HL-60 (cell line): Measurements from ENCODE around the gene CNNM3.
A peak's percentile ranks its signal among the peaks of the same experiment; 100 is the strongest.

Experiments
- DNase-seq, 2 experiments: peaks; one replicate each; pipeline ENCODE4 v3.0.0-alpha.2; 2010 to 2020; ENCODE audit warnings: low read depth in 1 of 2, low spot score in 1 of 2
- H3K27ac ChIP-seq: fragments of 250-450 bp; sonication (Bioruptor Pico); replicated peaks from 2 replicates; pipeline ENCODE4 v1.5.1; 2020; ENCODE audit warnings: mild to moderate bottlenecking, moderate library complexity
- H3K27me3 ChIP-seq: fragments of 250-450 bp; sonication (Bioruptor Pico); 2 replicates; pipeline ENCODE4 v1.5.1; 2021; ENCODE audit warnings: mild to moderate bottlenecking, moderate library complexity; ENCODE audit not compliant: insufficient read depth, poor library complexity, severe bottlenecking
- H3K4me3 ChIP-seq: replicated peaks from 2 replicates; pipeline ENCODE4 v1.5.1; 2011; ENCODE audit warnings: mild to moderate bottlenecking, control low read depth, low read length; ENCODE audit not compliant: insufficient read depth
- CTCF ChIP-seq: IDR thresholded peaks from one replicate; pipeline ENCODE4 v1.5.1; 2011; ENCODE audit warnings: low read length, control low read depth, inconsistent platforms; ENCODE audit not compliant: insufficient read depth
- GABPA ChIP-seq: IDR thresholded peaks from 2 replicates; pipeline ENCODE4 v1.6.1; 2012; ENCODE audit warnings: low read depth
- POLR2AphosphoS5 ChIP-seq: IDR thresholded peaks from 2 replicates; pipeline ENCODE4 v1.6.1; 2012; ENCODE audit warnings: low read depth
- REST ChIP-seq: IDR thresholded peaks from 2 replicates; pipeline ENCODE4 v1.6.1; 2012; ENCODE audit warnings: low read depth; ENCODE audit not compliant: insufficient replicate concordance
- SPI1 ChIP-seq: IDR thresholded peaks from 2 replicates; pipeline ENCODE4 v1.6.1; 2012; ENCODE audit warnings: low read depth, mild to moderate bottlenecking, borderline replicate concordance

The CNNM3 gene

GRCh38 chr2:96837575-96837974, 21.5 kb downstream of the CNNM3 start:
- Histone ChIP-seq H3K27me3 (no peaks in the 10 kb centered on the region), H3K27ac (no peak overlapping the region), H3K4me3 (no peak overlapping the region)
- DNase-seq, result no peak
- TF ChIP-seq GABPA (no peak), CTCF (no peak), POLR2AphosphoS5 (no peak)

GRCh38 chr2:96838345-96839292, 22.6 kb downstream of the CNNM3 start:
- no peak overlapping the region for H3K27ac ChIP-seq
- no peak for TF ChIP-seq REST
- TF ChIP-seq POLR2AphosphoS5, result no peak
- no peak for TF ChIP-seq CTCF
- no peak for TF ChIP-seq GABPA
- no peak for TF ChIP-seq SPI1
- no peak overlapping the region for H3K4me3 ChIP-seq
- H3K27me3 ChIP-seq, result no peaks in the 10 kb centered on the region
- DNase-seq, result no peak

- DNase-seq, result peak; percentile 82 to 89
- peak; percentile 60 for TF ChIP-seq POLR2AphosphoS5
- TF ChIP-seq REST, result no peak
- peak; percentile 12; the same call in 1 of the 2 replicates for TF ChIP-seq SPI1
- H3K27me3 ChIP-seq, result no peaks in the 10 kb centered on the region
- peak overlapping the region; percentile 38 for H3K27ac ChIP-seq
- peak overlapping the region; percentile 19 for H3K4me3 ChIP-seq
Observed at GRCh38 chr2:96839293-96839874, 23.3 kb downstream of the CNNM3 start.

- no peak for DNase-seq
- Histone ChIP-seq H3K27ac (peak overlapping the region; percentile 38), H3K4me3 (no peak overlapping the region), H3K27me3 (no peaks in the 10 kb centered on the region)
- no peak for TF ChIP-seq SPI1
- TF ChIP-seq GABPA, result no peak
- TF ChIP-seq REST, result no peak
- TF ChIP-seq CTCF, result no peak
- TF ChIP-seq POLR2AphosphoS5, result no peak
Observed at GRCh38 chr2:96839875-96840850, 24.1 kb downstream of the CNNM3 start.
